EH (cell line): ENCODE measurements around the gene ZIC2.

ENCODE experiments used
- DNase-seq: peaks from one replicate; pipeline ENCODE4 v3.0.0-alpha.2; 2015; ENCODE audit warnings: low read depth

The ZIC2 gene

DNA sequence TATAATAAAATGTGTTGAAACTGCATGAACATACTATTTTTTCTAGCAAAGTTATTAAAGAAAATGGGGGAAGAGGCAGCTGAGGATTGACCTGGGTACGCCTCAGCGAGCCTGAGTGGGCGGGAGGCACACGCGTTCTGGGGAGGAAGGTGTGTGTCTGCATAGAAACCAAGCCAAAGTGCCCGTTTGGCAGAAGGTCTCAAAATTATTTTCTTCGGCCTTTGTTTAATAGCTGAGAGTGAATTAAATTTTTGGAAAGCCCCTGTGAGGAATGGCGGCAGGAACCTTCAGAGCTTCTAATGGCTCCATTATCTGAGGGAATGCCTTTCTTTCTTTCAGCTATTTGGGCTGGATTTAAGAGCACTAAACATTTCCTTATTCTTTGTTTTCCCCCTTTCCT lies 5.2 kb downstream of the ZIC2 start:
- no peak for DNase-seq

DNA sequence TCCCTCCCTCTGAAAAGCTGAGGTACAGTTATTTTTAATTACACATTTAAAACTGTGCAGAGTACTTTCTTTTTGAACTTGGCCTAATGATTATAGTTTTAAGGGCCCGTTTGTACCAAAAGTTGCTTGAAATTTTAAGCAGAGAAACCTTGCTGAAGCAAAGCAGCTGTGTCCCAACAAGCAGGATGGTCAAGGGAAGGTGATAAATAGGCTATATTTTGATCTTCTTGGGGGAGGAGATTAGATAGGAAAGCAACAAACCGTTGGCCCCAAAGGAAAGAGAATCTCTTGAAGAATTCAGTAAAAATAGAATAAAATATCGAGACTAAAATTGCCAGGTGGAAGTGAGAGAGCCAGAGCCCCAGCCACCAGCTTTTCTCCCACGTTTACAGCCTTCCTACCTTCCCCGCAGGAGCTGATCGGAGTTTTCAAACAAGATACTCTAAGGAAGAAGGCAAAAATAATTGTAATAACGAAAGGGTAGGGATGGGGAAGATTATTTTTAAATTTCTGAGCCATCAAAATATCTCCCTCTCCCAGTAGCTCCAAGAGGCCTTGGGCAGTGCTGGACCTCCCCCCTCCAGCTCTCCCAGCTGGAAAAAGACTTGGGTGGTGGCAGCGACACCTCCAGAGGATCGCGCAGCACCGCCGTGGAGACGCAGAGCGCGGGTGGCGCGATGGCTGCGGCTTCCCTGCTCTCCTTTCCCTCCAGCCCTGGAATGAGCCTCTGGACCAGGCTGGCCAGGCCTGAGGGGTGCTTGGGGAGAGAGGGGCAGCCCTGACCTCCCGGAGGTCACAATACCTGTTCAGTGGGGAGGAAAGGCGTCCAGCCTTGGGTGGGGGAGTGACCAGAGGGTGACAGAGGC lies 5.8 kb downstream of the ZIC2 start:
- DNase-seq, result no peak

DNA sequence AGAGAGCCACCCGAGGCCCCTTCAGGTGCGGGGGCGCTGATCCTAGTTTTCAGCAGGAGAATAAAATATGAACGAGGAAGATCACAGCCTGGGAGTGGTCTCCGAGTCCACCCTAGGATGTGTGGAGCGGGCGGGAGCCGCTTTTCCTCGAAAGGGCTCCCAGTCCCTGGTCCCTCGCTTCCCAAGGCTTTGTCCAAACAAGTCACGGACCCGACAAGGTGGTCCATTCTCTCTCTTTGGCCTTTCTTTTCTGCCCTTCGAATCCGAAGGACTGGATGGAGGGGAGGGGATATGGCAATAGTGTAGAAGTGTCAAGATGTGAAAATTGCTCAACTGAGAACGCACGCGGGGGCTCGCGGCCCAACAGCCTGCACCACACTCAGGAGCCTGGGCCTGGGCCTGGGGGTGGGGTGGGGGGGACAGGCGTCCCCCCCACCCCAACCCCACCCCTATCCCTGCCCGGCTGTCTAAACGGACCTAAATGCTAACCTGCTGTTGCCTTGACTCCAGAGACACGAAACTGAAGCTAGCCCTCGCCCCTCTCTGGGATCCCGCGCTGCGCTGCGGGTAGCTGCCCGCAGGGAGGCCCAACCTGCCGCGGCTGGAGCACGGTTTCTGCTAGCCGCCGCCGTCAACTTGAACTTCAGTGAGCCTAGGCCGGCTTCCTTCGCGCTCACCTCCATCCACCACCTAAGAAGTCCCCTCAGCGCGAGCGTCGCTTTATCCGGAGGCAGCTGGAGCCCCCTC lies 7.1 kb downstream of the ZIC2 start:
- no peak for DNase-seq

DNA sequence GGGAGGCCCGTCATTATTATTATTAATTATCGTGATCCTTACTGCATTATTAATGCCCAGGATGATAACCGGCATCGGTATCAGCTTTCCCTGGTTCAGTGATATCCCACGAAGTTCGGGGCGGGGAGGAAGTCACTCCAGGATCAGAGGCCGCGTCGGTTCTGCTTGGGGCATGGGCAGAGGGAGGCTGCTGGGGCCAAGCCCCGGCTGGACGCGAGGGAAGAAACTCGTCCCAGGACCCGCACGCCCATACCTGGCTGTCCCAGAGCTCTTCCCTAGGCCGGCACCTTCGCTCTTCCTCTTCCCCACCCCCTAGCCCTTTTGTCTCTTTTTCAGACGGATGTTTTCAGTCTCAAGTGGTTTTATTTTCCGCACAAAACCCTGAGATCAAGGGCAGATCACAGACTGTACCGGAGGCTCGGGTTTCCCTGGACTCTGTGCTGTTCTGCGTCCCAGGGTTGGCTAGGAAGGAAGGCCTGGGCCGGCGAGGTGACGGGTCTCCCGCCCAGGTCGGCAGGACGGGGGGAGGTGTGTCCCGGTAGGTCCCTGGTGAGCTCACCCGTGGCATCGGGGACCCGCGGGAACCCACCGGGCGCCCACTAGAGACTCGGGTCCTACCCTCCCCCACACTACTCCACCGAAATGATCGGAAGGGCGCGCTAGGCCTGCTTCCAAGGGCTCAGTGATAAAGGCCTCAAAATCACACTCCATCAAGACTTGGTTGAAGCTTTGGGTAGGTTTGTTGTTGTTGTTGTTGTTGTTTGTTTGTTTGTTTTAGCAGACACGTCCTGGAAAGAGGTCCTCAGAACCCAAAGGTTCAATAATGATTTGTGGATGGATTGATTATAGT lies 7.9 kb downstream of the ZIC2 start:
- DNase-seq, result no peak

DNA sequence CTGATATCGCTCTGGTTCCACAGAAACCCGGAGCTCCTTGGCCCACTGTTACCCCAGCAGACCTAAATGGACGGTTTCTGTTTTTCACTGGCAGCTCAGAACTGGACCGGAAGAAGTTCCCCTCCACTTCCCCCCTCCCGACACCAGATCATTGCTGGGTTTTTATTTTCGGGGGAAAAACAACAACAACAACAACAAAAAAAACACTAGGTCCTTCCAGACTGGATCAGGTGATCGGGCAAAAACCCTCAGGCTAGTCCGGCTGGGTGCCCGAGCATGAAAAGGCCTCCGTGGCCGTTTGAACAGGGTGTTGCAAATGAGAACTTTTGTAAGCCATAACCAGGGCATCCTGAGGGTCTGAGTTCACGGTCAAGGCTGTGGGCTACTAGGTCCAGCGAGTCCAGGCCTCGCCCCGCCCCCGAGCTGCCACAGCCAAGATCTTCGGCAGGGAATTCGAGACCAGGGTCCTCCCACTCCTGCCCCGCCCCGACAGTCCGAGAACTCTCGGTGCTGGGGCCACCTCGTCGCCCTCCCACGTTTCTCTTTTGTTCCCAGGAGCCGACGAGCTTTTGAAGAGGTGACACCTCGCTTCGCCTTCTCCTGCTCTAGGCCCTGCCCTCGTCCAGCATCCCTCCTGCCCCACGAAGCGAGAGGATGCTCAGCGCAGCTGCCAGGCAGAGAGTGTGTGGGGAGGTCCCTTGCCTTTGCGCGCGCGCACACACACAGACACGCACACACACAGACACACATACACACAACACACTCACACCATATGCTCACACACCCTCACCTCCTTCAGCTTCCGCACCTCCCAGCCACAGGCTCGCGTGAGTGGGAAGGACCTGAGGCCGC lies 8.8 kb downstream of the ZIC2 start:
- no peak for DNase-seq

DNA sequence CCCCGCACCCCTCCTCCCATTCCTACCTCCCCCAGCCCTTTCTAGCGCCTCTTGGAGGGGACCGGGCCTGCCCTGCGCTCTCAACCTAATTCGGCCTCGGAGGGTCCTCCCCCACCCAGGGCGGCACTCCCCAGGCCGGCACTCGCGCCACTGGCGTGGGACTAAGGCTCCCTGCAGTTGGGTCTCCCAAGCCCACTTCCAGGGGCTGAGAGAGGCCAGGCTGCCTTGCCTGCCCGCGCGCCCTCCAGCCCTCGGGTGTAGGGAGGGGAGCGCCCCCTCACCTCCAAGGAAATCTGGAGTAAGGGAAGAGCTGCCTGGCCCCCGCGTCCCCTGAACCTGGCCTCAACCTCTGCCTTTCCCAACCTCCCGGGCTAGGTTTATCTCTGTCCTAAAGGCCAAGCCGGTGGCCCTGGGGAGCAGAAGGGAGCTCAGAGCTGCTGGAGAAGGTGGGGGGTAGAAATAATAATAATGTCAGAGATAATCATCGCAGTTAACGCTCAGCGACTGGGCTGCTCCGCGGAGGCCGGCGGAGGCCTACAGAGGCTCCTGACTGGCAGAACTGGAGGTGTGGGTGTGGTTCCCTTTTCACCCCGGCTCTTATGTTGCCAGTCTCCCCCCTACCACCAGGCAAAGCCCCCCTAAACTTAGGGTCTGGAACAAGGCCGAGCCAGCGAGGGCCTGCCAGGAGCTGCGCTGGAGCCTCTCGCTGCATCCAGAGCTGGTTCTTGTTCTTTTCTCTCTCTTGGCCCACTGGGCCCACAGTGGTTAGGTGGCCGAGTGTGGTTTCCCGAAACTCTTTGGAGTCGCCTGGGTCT lies 9.6 kb downstream of the ZIC2 start:
- no peak for DNase-seq

DNA sequence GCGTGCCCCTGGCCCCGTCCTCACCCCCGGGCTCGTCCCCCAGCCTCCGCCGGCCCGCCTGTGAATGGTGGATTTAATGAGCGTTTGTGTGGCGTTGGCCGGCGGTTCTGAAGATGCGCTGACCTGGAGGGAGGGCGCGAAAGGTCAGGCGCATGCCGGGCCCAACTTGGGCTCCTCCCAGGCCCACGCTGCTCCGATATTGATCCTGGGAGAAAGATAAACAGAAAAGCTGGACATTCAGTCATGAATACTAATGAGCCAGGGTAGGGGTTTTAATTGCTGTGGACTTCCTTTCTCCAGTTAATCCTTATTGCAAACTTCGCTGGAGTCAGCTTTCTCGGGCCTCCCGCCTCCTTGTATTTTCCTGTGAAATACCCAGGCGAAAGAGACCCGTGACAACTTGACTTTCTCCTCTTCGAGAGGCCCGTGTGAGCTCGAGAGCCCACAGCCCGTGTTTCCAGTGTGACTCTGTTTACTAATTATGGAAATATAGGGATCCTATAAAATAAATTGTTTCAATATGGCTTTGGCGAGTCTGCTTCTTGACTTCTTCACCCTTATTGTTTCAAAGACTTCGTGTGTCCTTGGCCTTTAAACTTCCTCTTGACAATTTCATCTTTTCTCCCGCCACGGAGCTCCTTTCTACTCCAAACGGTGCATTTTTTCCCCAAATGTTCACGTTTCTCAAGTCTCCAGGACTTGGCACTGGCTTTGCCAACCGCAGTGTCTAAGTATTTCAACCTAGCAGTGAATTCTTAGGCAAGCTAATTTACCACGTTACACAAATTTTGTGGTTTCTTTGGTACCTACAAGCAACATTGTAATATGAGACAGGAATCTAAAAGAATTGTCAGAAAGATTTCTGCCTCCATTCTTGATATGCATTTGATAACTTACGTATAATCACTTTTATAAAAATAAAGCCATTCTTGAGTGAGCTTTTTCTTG lies 10.5 kb downstream of the ZIC2 start:
- DNase-seq, result no peak

DNA sequence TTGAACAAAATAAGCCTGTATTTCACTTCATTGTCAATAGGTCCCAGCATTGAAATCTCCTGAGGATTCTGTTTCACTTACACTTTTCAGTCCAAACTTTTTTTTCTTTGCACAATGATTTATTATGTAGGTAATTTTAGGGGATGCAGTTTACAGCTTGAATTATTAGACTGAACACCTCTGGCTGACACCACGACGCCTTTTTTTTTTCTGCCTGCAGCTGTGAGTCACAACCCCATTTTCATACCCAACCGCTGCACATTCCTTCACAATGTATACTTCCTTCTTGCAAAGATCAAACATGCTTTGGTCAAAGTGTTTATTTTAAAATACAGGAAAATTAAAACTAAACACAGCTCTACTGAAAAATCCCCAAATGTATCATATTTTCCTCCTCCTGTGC lies 11.4 kb downstream of the ZIC2 start:
- peak; percentile 32 for DNase-seq

DNA sequence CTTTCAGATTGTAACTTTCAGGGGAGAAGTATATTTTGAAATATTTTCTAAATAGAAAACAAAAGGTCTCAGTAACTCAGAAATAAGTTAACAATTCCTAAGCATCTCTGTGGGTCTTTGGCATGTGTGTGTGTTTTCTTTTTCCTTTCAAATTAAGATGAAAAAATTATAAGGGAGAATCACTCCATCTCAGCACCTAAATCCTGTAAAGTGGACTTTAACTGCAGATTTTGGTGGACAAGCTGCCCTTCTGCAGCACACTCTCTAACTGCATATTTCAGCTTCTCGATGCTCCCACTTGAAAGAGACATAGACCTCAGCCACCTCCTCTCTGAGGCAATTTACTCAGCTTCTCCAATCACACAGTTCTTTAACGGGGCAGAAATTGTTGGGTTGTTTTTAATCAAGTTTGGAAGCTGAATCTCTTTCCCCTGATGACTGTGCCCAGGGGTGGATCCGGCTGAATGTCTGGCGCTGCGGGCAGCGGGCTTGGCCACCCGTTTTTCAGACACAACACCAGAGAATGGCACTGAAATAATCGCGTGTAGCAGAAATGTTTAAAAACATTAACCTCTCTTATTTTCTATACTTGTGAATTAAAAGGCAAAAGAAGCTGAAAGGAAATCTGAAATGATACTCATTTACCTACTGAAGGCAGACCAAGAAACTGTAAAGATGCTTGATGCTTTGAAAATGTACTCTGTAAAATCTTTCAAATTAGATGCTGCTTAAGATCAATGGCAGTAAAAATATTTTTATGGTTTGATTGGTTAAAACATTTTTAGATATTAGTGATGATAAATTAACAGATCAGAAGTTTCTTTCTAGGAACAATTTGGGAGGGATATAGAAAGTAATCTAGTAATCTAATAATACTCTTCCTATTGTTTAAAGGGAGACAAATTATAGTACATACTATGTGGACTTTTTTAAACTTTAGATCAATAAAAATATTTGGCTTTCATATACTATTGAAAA lies 12.4 kb downstream of the ZIC2 start:
- no peak for DNase-seq

DNA sequence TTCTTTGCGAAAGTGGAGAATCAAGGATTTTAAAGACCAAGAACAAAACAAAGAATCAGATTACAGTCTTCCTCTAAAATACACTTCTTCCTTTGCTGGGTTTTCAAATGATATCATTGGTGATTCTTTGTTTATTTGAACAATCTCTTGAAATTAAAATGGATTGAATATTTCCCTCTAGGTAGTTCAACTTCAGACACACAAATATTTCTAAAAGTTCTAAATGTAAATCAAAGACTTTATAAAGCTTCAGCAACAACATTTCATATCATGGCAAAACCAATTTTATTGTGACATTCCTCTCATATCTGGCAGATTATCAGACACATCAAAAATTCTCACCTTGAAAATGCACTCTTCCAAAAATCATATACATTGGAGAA lies 13.0 kb downstream of the ZIC2 start:
- DNase-seq, result no peak

DNA sequence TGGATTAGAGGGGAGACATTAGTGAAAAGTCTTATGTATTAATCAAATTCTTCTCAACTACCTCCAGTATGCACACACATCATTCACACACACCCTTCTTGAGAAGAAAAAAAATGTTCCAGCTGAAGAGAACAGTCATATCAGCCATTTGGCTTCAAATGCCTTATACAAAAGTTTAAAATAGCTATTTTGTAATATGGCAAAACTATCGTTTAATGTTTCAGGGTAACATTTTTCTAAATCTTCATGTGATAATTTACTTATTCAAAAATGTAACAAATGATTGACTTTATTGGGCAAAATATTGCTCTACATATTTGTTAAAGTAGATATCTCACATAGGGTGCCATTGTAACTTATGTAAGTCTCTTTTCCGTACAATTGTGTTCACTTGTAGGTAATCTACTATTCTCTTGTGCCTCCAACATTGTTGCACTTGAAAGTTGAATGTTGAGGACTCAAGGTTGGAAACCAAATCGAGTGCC lies 13.6 kb downstream of the ZIC2 start:
- no peak for DNase-seq

DNA sequence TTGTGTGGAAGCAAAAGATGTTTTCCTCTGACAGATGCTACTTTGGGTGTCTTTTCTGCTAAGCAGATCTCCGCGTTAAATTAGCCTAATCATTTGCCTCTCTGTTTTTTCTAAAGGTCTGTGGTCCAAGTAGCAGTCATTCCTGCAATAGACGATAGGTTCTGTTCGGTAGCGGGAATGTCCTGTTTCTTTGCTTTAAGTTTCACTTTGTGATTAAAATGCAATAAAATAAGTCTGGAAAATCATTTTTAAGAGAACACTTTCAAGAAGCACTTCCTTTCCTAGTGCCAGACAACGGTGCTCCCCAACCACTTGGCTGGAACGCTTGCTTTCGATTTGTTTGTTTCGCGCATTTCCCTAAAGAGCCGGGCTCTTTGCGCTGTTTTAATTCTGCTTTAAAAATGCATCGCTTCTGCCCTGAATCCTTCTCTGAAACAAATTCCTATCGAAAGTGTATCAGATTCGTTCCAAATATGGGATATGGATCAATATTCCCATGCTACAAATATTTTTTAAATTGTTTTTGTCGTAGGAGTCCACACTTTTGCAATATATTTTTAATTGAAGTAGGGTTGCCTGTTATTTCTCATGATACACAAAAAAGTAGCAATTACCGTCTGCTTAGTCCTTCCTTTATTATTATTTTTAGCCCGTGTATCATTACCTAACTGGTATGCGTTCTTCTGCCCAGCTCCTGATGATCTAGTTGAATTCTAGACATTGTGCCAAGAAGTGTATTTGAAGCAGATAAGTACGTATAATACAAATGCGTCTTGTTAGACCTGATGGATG lies 14.2 kb downstream of the ZIC2 start:
- DNase-seq, result peak; percentile 27

DNA sequence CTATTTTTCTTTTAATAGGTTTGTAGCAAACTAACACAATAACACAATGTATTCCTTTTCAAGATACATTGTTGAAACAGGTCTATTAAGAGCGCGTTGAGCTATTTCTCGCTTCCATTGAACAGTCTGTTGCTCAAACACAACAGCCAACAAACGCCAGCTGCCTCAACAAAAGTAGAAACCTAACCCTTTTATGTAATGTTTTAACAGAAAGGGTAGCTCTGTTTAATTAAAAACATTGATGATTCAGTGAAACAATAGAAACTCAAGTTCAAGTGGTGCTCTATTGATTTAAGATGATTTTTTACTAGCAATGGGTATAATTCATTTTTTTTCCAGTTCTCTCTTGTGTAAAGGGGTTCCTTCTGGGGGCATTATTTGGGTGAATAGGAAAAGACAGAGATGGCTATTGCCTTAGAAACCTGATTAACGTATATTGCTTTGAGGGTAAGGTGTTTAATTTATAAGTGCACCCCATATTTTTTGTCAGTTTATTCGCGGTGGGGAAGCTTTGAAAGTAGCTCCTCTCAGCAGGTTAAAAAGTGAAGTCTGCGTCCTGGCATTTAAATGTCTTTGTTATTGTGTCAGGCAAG lies 14.9 kb downstream of the ZIC2 start:
- DNase-seq, result no peak

DNA sequence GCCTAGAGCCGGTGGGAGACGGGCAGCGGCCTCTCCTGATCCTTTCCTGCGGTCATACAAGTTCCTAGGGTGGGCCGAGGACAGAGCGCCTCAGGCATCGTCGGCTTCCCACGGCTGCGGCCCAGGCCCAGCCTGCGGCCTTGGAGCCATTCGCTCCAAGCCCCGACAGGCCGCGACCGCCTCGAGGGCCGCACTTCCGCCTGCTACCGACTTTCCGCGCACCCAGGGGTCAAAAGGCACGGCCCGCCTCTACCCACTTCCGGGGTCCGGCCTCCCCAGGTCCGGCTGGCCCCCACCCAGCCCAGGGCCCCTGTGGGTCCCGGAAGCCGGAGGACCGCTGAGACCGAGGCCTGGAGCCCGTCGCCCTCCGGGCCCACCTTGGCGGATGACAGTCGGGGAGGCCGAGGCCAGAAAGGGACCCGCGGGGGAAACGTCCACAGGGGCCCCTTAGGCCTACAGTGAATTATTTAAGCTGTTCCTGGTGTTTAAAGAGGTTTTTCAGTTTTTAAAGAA lies 16.2 kb downstream of the ZIC2 start:
- DNase-seq, result no peak

DNA sequence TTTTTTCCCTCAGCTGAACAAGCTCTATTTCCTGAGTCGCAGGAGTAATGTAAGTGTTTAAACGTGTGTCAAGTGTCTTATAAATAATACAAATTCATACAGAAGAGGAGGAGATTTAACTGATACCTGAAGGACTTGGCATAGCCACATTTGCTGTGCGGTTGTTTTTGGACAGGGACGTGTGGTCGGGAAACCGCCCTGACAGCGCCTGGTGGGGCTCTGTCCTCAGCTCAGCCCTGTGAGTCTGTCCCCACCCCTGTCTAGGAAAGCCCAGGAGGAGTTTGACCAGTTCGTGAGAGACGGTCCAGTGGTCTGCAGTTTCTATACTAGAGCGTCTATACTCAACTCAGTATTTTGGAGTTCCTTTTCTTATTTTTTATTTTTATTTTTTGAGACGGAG lies 16.7 kb downstream of the ZIC2 start:
- DNase-seq, result no peak

DNA sequence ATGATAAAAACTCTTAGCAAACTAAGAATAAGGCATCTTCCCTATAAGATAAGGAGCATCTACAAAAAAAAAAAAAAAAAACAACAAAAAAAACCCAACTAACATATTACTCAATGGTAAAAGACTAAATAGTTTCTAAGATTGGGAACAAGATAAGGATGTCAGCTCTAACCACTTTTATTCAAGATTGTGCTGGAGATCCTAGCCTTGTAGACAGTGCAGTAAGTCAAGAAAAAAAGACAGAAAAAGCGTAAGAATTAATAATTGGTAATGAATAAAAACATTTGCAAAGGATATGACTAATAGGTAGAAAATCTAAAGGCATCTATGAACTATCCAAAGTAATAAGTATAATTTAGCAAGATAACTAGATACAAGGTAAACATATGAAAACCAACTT lies 33.0 kb downstream of the ZIC2 start:
- peak; percentile 23 for DNase-seq
